H7 (cell line): ENCODE data around the gene CREB5. TPM values are rescaled to one million over a fixed set of nuclear protein-coding genes. Genes with fewer than 3 reads are reported as not detected.
A peak's percentile ranks its signal among the peaks of the same experiment; 100 is the strongest.

ENCODE experiments used
- DNase-seq: peaks from one replicate; pipeline ENCODE4 v3.0.0; 2012
- H3K27me3 ChIP-seq: 2 replicates; pipeline ENCODE4 v1.6.0; 2011; ENCODE audit warnings: mild to moderate bottlenecking, low read length; ENCODE audit not compliant: control insufficient read depth, insufficient read depth
- H3K36me3 ChIP-seq: replicated peaks from 2 replicates; pipeline ENCODE4 v1.5.1; 2011; ENCODE audit warnings: low read length; ENCODE audit not compliant: control insufficient read depth, insufficient read depth
- H3K4me3 ChIP-seq: 2 replicates; pipeline ENCODE4 v1.5.1; 2011; ENCODE audit warnings: low read depth, mild to moderate bottlenecking, control low read depth, low read length, moderate library complexity; ENCODE audit not compliant: insufficient read depth
- total RNA-seq: library from RNA; depleted of rRNA; stranded (reverse); fragments of >200 nt; shearing (Covaris generic); gene quantifications from 2 replicates; pipeline ENCODE4 v1.2.3, GENCODE V29; 2014

Gene CREB5
- total RNA-seq, 1 experiment from 2014 or later = 1.8 TPM

- DNase-seq = no peak
- H3K4me3 ChIP-seq = no peak overlapping the region
- no peaks in the 10 kb centered on the region for H3K36me3 ChIP-seq
- no peaks in the 10 kb centered on the region for H3K27me3 ChIP-seq
Measured at GRCh38 chr7:28733035-28733434, 320.7 kb downstream of the CREB5 start.

DNA sequence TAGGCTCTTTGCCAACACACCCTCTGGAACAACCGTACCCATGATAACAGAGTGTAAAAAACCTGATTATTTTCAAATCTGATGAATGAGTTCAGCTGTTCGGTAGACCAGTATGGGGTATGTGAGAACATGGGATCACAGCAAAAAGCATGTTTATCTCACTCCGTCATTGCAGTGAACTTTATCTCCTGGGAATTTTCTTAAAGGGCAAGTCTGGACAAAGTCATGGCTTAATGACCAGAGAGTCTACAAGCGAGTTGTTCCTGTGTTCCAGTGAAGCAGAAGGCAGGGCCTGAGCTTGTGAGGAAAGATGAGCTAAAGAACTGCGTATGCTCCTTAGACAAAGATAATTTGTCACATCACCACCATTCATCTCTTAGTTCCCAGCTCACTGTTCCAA lies 326.1 kb downstream of the CREB5 start:
- H3K4me3 ChIP-seq = no peak overlapping the region
- no peaks in the 10 kb centered on the region for H3K27me3 ChIP-seq
- no peaks in the 10 kb centered on the region for H3K36me3 ChIP-seq
- DNase-seq = no peak

- H3K27me3 ChIP-seq = no peaks in the 10 kb centered on the region
- no peak for DNase-seq
- H3K36me3 ChIP-seq = no peaks in the 10 kb centered on the region
- no peak overlapping the region for H3K4me3 ChIP-seq
Measured at GRCh38 chr7:28739128-28739527, 326.8 kb downstream of the CREB5 start.

DNA sequence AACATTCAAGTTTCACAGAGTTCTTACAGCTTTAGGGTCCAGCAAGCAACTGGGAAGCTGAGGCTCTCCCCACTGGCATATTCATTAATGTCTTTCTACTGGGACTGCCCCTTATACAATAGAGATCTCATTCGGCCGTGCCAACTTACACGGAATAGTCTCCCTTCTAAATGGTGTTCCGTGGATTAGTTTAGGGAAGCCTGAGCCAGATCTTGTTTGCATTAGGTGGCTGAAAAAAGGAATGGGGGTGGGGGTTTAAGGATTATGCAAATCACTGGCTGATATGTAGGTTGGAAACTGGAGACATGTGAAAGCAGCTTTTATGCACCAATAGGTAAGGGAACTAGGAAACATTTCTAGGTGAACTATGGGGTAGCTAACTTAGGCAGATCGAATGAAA lies 327.5 kb downstream of the CREB5 start:
- no peak overlapping the region for H3K4me3 ChIP-seq
- peak; percentile 22 for DNase-seq
- no peaks in the 10 kb centered on the region for H3K27me3 ChIP-seq
- H3K36me3 ChIP-seq = no peaks in the 10 kb centered on the region

DNA sequence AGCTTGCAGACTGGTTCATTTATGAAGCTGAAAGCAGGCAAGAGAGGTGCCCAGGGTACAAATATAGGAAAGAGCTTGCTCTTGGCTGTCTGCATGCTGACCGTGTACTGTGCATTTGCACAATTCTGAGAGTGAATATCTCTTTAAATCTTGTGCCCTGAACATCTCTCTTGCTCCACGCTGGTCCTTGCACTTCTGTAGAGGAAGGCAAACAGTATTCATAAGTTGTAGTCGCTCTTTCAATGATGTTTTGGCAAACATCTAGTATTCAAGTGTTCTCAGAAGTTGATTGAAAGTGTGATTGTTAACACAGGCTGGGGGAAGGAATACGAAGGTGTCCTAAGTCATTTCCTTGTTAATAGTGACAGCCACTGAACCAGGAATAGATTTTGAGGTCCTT lies 332.6 kb downstream of the CREB5 start:
- no peaks in the 10 kb centered on the region for H3K27me3 ChIP-seq
- DNase-seq = no peak
- no peaks in the 10 kb centered on the region for H3K36me3 ChIP-seq
- no peak overlapping the region for H3K4me3 ChIP-seq

DNA sequence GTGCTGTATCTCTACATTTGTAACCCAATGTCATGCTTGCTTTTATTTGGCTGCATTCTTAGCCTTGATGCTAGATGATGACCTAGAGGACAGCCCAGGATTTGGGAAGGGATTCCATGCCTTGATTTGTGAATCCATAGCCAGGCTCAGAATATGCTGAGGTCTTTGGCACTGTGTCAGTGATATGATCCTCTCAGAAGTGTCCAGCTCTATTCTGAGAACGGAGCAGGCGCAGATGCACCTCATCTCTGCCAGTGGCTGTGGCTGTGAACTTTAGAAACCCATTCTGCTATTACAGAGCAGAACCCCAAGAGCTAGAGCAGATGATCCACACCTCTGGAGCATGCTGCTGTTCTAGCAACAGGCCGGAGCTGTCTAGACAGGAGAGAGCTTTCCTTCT lies 333.0 kb downstream of the CREB5 start:
- Histone ChIP-seq H3K36me3 (no peaks in the 10 kb centered on the region), H3K27me3 (no peaks in the 10 kb centered on the region), H3K4me3 (no peak overlapping the region)
- no peak for DNase-seq

DNA sequence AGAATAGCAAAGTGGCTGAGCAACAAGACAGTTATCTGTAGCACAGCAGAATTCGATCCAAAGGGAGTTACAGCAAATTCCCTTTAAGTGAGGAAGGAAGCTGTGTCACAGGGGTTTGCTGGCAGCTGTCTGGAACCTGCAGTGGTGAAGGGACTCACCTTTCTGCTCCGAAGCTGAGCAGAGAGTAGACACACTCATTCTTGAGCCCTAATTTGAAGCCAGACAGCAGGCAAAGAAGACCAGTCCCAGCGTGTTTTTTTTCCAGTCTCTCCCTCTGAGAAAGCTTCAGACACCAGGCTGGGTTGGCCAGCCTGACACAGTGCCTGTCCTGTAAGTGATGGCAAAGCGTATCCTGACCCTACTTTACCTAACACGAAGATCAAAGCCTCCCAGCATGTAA lies 335.1 kb downstream of the CREB5 start:
- Histone ChIP-seq H3K36me3 (no peaks in the 10 kb centered on the region), H3K27me3 (no peaks in the 10 kb centered on the region), H3K4me3 (no peak overlapping the region)
- no peak for DNase-seq

DNA sequence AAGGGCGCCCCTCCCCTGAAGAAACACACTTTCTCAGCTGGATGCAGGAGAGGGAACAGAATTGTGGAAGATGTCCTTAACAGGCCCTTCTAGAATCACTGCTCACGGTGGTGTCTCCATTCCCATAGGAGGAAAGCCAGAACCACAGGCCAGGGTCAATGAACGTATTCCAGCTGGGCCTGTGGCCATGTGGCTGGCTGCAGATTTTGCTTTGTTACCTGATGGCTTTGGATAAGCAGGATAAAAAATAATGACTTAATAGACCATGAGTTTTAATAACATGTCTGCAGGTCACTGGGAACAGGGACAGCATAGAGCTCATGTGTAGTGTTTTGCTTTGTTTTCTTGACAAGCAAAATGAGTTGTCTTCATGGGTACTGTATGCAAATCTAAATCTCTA lies 335.5 kb downstream of the CREB5 start:
- H3K4me3 ChIP-seq = no peak overlapping the region
- no peak for DNase-seq

DNA sequence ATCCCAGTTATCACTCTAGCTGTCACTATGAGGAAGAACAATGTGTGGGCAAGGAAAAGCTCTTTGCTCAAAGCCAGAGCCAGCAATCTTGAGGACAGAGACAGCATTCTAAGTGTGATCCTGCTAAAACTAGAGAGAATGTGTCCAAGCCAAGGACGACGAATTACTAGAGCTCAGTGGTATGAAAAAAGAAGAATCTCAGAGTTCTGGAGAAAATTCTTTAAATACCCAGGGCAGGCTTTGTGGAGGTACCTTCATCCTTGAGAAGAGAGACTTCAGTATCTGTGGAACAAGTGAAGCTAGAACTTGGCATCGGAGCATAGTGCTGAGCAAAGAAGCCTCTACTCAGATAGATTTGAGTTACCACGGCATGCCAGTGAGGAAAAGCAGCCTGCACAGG lies 336.0 kb downstream of the CREB5 start:
- Histone ChIP-seq H3K4me3 (no peak overlapping the region), H3K36me3 (no peaks in the 10 kb centered on the region), H3K27me3 (no peaks in the 10 kb centered on the region)
- no peak for DNase-seq

More for the DNA sequence above, 335.5 kb downstream of the CREB5 start:
- Histone ChIP-seq H3K36me3 (no peaks in the 10 kb centered on the region), H3K27me3 (no peaks in the 10 kb centered on the region)

DNA sequence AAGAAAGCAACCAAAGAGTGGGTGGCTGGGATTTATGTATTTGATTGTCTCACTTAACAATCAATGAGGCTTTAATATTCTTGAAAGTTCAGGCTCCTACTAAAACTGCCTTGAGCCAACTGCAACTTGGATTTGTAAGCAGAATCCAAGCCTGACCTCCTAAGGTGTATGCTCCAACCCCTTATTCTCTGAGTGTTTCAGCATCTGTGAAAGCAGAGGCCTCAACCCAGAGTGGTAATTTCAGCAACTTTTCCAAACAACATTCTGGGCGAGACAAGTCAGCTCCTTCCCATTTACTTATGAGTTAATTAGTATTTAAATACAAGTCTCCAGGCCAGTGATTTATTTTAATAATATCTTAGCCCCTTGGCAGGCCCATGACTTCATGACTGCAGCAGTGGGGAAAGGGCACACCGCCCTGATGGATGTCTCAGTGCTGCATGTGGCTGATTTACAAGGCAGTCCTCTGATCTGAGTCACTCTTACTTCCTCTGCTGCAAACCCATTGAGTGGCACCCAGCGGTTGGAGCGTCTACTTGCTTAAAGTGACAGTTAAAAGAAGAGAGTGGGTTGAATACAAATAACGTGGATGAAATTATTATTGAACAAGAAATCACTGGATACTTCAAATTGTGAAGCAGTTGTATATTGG lies 336.7 kb downstream of the CREB5 start:
- H3K36me3 ChIP-seq = no peaks in the 10 kb centered on the region
- no peak for DNase-seq
- H3K27me3 ChIP-seq = no peaks in the 10 kb centered on the region
- no peak overlapping the region for H3K4me3 ChIP-seq

DNA sequence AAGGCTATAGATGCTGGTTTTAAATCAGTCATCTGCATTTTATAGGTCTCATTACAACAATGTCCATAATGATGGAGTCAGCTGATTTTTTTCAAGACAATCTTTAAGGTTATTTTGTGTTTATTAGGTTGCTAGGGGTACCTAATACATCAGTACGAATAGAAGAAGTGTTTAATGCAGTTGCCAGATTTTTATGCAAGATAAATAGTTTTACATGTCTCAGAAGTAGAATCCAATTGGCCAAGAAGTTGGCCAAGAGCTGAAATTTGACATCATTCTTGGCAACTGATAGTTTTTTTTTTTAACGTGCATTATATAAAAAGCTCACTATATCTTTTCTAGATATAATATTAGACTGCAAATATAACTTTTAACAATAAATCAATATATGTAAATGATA lies 337.3 kb downstream of the CREB5 start:
- no peak overlapping the region for H3K4me3 ChIP-seq
- DNase-seq = no peak
- H3K36me3 ChIP-seq = no peaks in the 10 kb centered on the region

DNA sequence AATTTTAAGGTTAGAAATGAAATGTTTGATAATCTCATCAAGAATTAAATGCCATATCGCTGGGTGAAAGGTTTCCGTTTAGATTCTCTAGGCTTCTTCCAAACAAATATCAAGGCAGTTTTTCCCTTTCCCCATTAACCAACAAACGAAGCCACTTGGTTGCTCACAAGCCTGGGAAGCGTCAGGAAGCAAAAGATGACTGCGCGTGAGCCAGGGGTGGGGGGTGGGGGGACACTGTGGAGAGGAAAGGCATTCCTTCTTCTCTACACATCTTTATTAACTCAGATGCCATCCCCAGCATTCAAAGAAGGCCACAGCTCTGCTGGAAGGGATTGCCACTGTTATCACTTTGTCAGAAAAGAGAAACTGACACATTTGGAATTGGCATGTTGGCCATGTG lies 338.7 kb downstream of the CREB5 start:
- DNase-seq = peak; percentile 35
- H3K27me3 ChIP-seq = no peaks in the 10 kb centered on the region
- no peak overlapping the region for H3K4me3 ChIP-seq
- H3K36me3 ChIP-seq = no peaks in the 10 kb centered on the region

More for the DNA sequence above, 337.3 kb downstream of the CREB5 start:
- no peaks in the 10 kb centered on the region for H3K27me3 ChIP-seq

- DNase-seq = no peak
- no peaks in the 10 kb centered on the region for H3K36me3 ChIP-seq
Measured at GRCh38 chr7:28753613-28754012, 341.3 kb downstream of the CREB5 start.

DNA sequence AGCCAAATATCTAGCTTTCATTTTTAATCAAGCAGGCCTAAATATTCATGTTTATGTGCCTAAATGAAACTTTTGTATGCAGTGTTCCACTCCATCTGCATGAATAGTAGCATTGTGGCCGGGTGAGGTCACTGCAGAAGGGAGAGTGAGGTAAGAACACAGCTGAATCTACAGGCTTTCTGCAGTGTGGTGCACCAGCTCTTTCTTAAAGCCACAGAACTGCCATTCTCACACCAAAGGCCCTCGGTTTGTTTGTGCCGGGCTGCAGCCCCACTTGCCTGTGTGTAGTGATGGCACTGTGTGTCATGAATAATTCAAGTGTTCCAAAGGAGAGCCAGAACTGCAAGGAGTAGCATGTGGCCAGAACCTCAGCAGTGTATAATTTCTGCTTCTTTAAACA lies 341.7 kb downstream of the CREB5 start:
- no peaks in the 10 kb centered on the region for H3K27me3 ChIP-seq
- H3K36me3 ChIP-seq = no peaks in the 10 kb centered on the region
- peak; percentile 19 for DNase-seq
- H3K4me3 ChIP-seq = no peak overlapping the region

More at GRCh38 chr7:28753613-28754012, 341.3 kb downstream of the CREB5 start:
- no peak overlapping the region for H3K4me3 ChIP-seq
- no peaks in the 10 kb centered on the region for H3K27me3 ChIP-seq

DNA sequence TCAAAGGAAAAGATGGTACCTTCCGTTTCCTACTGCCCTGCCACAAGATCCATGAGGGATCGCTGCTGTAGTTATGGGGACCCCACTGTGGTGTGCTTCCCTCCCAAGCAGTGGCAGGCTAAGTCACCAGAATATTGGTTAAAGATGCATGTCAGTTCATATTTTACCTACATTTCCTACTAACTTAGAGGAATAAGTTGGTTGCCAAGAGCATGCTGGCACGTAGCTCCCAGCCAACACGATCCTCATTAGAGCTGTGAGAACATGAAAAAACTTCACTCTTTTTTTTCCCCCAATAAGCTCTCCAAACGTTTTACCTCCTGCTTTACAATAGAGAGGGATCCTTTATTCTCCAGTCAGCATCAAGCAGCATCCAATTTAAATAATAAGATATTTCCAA lies 342.1 kb downstream of the CREB5 start:
- no peaks in the 10 kb centered on the region for H3K27me3 ChIP-seq
- H3K4me3 ChIP-seq = no peak overlapping the region
- no peak for DNase-seq
- H3K36me3 ChIP-seq = no peaks in the 10 kb centered on the region

DNA sequence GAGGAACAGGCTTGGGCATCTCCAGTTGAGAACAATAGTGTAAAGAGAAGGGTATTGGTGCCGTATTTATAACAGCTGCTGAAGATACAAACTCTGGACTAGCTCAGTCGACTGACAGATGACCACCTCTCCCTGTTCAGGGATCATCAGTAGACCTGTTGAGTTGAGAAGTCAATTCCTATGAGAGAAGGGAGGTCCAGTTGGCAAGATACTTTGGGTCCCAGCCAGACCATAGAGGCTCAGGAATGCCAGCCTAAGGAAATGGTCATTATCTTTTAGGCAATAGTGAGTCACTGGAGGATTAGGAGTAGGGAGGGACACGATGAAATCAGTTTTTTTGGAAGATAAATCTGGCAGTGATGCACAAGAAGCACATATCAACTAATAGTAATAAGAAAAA lies 342.9 kb downstream of the CREB5 start:
- Histone ChIP-seq H3K27me3 (no peaks in the 10 kb centered on the region), H3K4me3 (no peak overlapping the region), H3K36me3 (no peaks in the 10 kb centered on the region)
- DNase-seq = no peak
